Posterior vena cava (tissue), 2 donors: ENCODE results near the gene NDUFAF7. TPM values are rescaled to one million over a fixed set of nuclear protein-coding genes. Genes with fewer than 3 reads are reported as not detected.
"Not testable (repeated sequence)": the region's sequence is repeated elsewhere in the genome, so short reads cannot be mapped to it uniquely, and the experiment has no call there.

Source experiments
- DNase-seq: peaks from one replicate; pipeline ENCODE4 v3.0.0-alpha.2; 2020; ENCODE audit warnings: low spot score
- intact Hi-C, 2 donors: fragments of 100-400 bp; cut with DNase I; formaldehyde crosslinking; loops; one replicate each; pipeline versions ENCODE4 v1.14.1 to v1.14.2; 2022 to 2023
- long read RNA-seq, 2 donors: library from polyadenylated mRNA; unstranded; transcript quantifications; one replicate each; pipeline ENCODE4 v2.0.0, GENCODE V29; 2020 to 2021
- total RNA-seq, 2 donors: library from RNA; stranded (reverse); fragmentation: NEBNext Ultra II Directional; extraction: Animal tissue kit (Norgen Biotek cat#: 25700); gene quantifications; one replicate each; pipeline ENCODE4 v1.2.1, GENCODE V29; 2021
- donor health status: DM: yes; HTN: yes; CAD: no.
- donor health status: DM: yes; HTN: yes; CAD: no.

NDUFAF7 gene
- 10 to 100 TPM; 13.3 to 13.9 TPM for total RNA-seq
- long read RNA-seq, donor 1, partial matches to known transcripts: 0 of 9 reads
- long read RNA-seq, donor 1, other reads (novel, unspliced or antisense): 6 of 9 reads
- long read RNA-seq, donor 2, transcript NDUFAF7-201 (10 exons, 2,176 nt): major isoform, 25 of 37 reads
- long read RNA-seq, donor 2, partial matches to known transcripts: 2 of 37 reads
- long read RNA-seq, donor 2, other reads (novel, unspliced or antisense): 9 of 37 reads

- peak; percentile 98 for DNase-seq
- intact Hi-C loops: no loop called here
Observed at GRCh38 chr2:37231241-37232130, at the start of gene NDUFAF7, which contains the start of gene CEBPZ. NDUFAF7 (plus strand) TSS chr2:37231658; CDS start chr2:37231706, 48 bp downstream. CEBPZ (minus strand) TSS chr2:37231596; CDS start chr2:37231567, 29 bp downstream.

GRCh38 chr2:37181726-37182684, 49.5 kb upstream of the NDUFAF7 start:
- DNase-seq: no peak
- intact Hi-C loops: no loop called here

GRCh38 chr2:37188570-37188969, 42.9 kb upstream of the NDUFAF7 start, which contains the start of gene SULT6B1:
SULT6B1 (minus strand) TSS chr2:37188670; CDS start chr2:37188640, 30 bp downstream.
- DNase-seq: no peak
- intact Hi-C loops: no loop called here

GRCh38 chr2:37189452-37190153, 41.9 kb upstream of the NDUFAF7 start:
- DNase-seq: no peak
- intact Hi-C loops: no loop called here

GRCh38 chr2:37190290-37190689, 41.2 kb upstream of the NDUFAF7 start:
- intact Hi-C loops: no loop called here
- no peak for DNase-seq

- intact Hi-C loops: no loop called here
- no peak for DNase-seq
Observed at GRCh38 chr2:37191253-37191652, 40.2 kb upstream of the NDUFAF7 start.

- intact Hi-C loops: no loop called here
- no peak for DNase-seq
Observed at GRCh38 chr2:37191747-37192146, 39.7 kb upstream of the NDUFAF7 start.

- no peak for DNase-seq
Observed at GRCh38 chr2:37192551-37192950, 38.9 kb upstream of the NDUFAF7 start.

GRCh38 chr2:37195862-37196319, 35.6 kb upstream of the NDUFAF7 start:
- DNase-seq, intact Hi-C loops: not testable (repeated sequence)

More at GRCh38 chr2:37192551-37192950, 38.9 kb upstream of the NDUFAF7 start:
- intact Hi-C loops: no loop called here

- peak; percentile 96 for DNase-seq
- intact Hi-C loops: no loop called here
Observed at GRCh38 chr2:37196320-37197195, 34.9 kb upstream of the NDUFAF7 start, which contains the start of gene CEBPZOS. CEBPZOS (plus strand) TSS chr2:37196496; CDS start chr2:37199705, 3,209 bp downstream.

- no peak for DNase-seq
- intact Hi-C loops: no loop called here
Observed at GRCh38 chr2:37198681-37199065, 32.8 kb upstream of the NDUFAF7 start.

GRCh38 chr2:37201208-37201607, 30.2 kb upstream of the NDUFAF7 start:
- intact Hi-C loops: no loop called here
- DNase-seq: no peak

GRCh38 chr2:37201766-37202165, 29.7 kb upstream of the NDUFAF7 start:
- DNase-seq: no peak
- intact Hi-C loops: no loop called here

- intact Hi-C loops: no loop called here
- no peak for DNase-seq
Observed at GRCh38 chr2:37203708-37204107, 27.8 kb upstream of the NDUFAF7 start.

- intact Hi-C loops, DNase-seq: not testable (repeated sequence)
Observed at GRCh38 chr2:37205071-37205661, 26.3 kb upstream of the NDUFAF7 start.

- intact Hi-C loops: no loop called here
- DNase-seq: no peak
Observed at GRCh38 chr2:37205689-37206341, 25.6 kb upstream of the NDUFAF7 start.

- DNase-seq, intact Hi-C loops: not testable (repeated sequence)
Observed at GRCh38 chr2:37206760-37207159, 24.7 kb upstream of the NDUFAF7 start.
